Tibial nerve (tissue), 4 donors: ENCODE measurements around the gene CLTC.

Source experiments
- EP300 ChIP-seq, 2 donors: sonication (generic); formaldehyde crosslinking; IDR thresholded peaks; one replicate each; pipeline ENCODE4 v1.6.1; 2017; ENCODE audit warnings: antibody characterized with exemption in 2 of 2, mild to moderate bottlenecking in 1 of 2
- POLR2A ChIP-seq, 2 donors: fragments of 450-650 bp; IDR thresholded peaks; one replicate each; pipeline ENCODE4 v1.6.1; 2017; ENCODE audit warnings: antibody characterized with exemption in 2 of 2, mild to moderate bottlenecking in 2 of 2, moderate library complexity in 2 of 2
- TF ChIP-seq, protein P1 (sequence below), 5 experiments: fragments of 200-600 bp in 3 of 5; fragments of 450-650 bp in 2 of 5; sonication (generic) in 3 of 5; IDR thresholded peaks; one replicate each; pipeline ENCODE4 v1.5.1; 2016 to 2019; ENCODE audit warnings: antibody characterized with exemption in 5 of 5, mild to moderate bottlenecking in 3 of 5, moderate library complexity in 2 of 5

GRCh38 chr17:59734226-59734625 lies 114.5 kb downstream of the CLTC start:
- TF ChIP-seq, protein P1, sequence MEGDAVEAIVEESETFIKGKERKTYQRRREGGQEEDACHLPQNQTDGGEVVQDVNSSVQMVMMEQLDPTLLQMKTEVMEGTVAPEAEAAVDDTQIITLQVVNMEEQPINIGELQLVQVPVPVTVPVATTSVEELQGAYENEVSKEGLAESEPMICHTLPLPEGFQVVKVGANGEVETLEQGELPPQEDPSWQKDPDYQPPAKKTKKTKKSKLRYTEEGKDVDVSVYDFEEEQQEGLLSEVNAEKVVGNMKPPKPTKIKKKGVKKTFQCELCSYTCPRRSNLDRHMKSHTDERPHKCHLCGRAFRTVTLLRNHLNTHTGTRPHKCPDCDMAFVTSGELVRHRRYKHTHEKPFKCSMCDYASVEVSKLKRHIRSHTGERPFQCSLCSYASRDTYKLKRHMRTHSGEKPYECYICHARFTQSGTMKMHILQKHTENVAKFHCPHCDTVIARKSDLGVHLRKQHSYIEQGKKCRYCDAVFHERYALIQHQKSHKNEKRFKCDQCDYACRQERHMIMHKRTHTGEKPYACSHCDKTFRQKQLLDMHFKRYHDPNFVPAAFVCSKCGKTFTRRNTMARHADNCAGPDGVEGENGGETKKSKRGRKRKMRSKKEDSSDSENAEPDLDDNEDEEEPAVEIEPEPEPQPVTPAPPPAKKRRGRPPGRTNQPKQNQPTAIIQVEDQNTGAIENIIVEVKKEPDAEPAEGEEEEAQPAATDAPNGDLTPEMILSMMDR (IDR thresholded peaks at IDR 0.05) = no peak
- TF ChIP-seq POLR2A (IDR thresholded peaks at IDR 0.05) = no peak
- no peak for TF ChIP-seq EP300 (IDR thresholded peaks at IDR 0.05)
